Measurements from ENCODE around the gene SPRED2. TPM values are rescaled to one million over a fixed set of nuclear protein-coding genes. Genes with fewer than 3 reads are reported as not detected.
A peak's percentile ranks its signal among the peaks of the same experiment; 100 is the strongest.

Gene SPRED2
- total and polyA plus RNA-seq, 12 donors: 10.2 to 20.7 (median 17.0) TPM

DNA sequence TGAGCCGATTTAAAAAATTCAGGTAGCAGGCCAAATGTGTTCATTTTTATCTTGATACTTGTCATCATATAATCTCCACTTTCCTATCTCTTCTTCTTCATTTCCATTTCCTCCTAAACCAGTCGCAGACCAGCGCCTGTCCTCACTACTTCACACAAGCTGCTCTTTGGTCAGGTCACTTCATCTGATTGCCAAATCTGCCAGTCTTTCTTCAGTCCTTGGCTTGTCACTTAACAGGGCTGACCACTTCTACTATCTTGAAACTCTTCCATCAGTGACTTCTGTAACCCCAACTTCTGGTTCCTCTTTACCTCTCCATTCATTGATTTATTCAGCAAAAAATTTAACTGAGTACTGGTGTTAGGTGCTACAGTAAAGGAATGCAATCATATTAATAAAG is 18.0 kb upstream of the SPRED2 start:
- peaks cover 0 to 7% (median 0%) of the 10 kb centered on the region in 11 donors for H3K9me3 ChIP-seq
- no peak overlapping the region for H3K4me3 ChIP-seq
- TF ChIP-seq, protein P1, sequence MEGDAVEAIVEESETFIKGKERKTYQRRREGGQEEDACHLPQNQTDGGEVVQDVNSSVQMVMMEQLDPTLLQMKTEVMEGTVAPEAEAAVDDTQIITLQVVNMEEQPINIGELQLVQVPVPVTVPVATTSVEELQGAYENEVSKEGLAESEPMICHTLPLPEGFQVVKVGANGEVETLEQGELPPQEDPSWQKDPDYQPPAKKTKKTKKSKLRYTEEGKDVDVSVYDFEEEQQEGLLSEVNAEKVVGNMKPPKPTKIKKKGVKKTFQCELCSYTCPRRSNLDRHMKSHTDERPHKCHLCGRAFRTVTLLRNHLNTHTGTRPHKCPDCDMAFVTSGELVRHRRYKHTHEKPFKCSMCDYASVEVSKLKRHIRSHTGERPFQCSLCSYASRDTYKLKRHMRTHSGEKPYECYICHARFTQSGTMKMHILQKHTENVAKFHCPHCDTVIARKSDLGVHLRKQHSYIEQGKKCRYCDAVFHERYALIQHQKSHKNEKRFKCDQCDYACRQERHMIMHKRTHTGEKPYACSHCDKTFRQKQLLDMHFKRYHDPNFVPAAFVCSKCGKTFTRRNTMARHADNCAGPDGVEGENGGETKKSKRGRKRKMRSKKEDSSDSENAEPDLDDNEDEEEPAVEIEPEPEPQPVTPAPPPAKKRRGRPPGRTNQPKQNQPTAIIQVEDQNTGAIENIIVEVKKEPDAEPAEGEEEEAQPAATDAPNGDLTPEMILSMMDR (IDR thresholded peaks at IDR 0.05): no peak
- intact Hi-C loops (cut with DNase I): no loop called here
- no peaks in the 10 kb centered on the region for H3K36me3 ChIP-seq
- 63 to 64% methylated on average over 3 of the region's 3 CpGs for WGBS, 2 donors
- H3K27ac ChIP-seq: no peak overlapping the region
- ATAC-seq (no peak), DNase-seq (no peak)
- no peaks in the 10 kb centered on the region for H3K27me3 ChIP-seq
- peaks cover 0 to 4% (median 0%) of the 10 kb centered on the region in 9 donors for H3K4me1 ChIP-seq

DNA sequence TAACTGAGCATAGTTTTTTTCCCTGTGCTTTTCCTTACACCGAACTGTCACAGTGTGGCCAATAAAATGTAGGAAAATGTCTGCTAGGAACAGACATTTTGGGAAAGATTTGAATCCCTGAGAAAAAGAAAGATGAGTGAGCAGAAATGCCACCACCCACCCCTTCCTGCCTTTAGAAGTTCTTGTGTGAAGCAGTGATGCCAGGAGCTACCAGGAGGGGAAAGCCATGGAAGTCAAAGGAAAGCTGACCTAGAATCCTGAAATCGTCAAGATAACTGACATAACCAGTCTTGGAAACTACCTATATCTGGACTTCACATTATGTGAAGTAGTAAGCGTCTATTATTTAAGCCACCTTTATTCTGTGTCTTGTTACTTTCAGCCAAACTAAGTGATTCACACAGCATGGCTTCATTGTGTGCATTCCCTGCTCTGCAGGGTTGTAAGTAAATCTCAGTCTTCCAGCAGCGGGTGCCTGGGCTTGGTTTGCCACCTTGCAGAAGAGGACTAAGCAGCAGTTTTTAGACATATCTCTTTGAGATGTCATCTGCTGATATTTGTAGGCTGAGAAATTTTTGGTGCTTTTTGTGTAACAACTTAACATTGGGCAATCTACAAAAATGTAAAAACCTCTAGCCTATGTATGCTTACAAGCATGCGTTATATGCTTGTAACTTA is 11.2 kb upstream of the SPRED2 start:
- intact Hi-C loops (cut with DNase I): no loop called here
- Histone ChIP-seq H3K27ac (no peak overlapping the region), H3K9me3 (peaks cover 0 to 7% (median 0%) of the 10 kb centered on the region in 11 donors), H3K27me3 (no peaks in the 10 kb centered on the region), H3K4me1 (no peaks in the 10 kb centered on the region), H3K4me3 (no peak overlapping the region), H3K36me3 (no peaks in the 10 kb centered on the region)
- no peak for DNase-seq
- 94 to 96% methylated on average over 5 of the region's 5 CpGs for WGBS, 2 donors
- TF ChIP-seq, protein P1 (IDR thresholded peaks at IDR 0.05): no peak
- no peak for ATAC-seq

DNA sequence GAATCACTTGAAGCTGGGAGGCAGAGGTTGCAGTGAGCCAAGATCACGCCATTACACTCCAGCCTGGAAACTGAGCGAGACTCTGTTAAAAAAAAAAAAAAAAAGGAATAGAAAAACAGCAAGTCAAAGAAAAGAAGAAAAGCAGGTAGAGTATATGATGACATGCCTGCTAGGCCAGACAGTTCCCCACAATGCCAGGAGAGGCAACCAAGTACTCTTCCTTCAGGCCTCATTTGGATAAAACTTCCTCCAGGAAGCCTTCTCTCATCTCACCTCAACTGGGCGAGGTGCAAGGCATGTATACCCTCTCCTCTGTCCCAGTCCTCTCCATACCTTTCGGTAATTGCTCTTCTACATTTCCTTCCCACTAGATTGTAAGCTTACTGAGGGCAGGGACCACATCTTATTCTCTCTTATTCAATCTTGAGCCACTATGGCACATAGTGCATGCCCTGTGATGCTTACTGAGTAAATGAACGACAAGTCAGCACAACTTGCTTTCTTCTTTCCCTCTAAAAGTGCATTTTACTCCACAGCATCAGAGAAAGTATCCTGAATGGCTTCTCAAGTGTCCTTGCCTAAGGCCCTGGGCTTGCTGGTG is 10.1 kb upstream of the SPRED2 start:
- WGBS, 2 donors: 95 to 98% methylated on average over 5 of the region's 5 CpGs
- ATAC-seq: no peak
- H3K36me3 ChIP-seq: no peaks in the 10 kb centered on the region
- TF ChIP-seq, protein P1 (IDR thresholded peaks at IDR 0.05): no peak
- DNase-seq: no peak
- no peak overlapping the region for H3K27ac ChIP-seq
- no peaks in the 10 kb centered on the region for H3K27me3 ChIP-seq
- no peak overlapping the region for H3K4me3 ChIP-seq
- peaks cover 0 to 3% (median 1%) of the 10 kb centered on the region in 9 donors for H3K4me1 ChIP-seq
- H3K9me3 ChIP-seq: no peaks in the 10 kb centered on the region
- intact Hi-C loops (cut with DNase I): no loop called here

DNA sequence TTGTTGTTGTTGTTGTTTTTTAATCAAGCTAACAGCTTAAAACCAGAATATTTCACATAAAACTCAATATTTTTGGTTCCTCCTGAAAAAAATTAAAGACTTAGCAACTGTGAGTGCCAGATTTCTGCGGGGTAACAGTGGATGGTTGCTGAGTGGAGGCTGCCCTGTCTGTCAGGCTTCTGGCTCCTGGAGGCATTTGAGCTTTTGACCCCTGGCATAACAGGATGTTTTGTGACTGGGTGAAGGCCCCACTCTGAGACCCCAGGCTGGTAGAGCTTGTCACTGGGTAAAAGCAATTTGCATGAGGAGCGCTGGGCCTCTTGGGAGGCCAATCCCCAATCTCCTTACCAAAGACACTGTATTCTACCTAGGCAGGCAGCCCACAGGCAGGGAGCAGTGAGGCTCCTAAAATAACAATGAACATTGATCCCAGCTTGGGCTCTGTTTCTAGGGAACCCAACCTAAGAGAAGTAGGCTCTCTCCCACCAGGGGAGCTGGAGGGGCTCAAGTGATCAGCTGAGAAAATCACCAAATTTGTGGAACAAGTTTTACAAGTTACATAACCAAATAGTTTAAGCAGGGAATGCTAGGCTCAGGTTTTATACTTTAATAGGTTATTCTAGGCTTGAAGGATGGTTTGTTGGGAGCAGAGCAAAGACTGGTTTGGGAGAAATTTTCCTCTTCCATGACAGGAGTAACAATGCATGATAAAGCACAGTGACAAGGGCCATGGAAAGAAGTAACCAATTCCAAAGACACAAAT is 5.9 kb upstream of the SPRED2 start:
- Histone ChIP-seq H3K9me3 (no peaks in the 10 kb centered on the region), H3K36me3 (no peaks in the 10 kb centered on the region), H3K4me3 (no peak overlapping the region), H3K27ac (peak overlapping the region in 3 of 10 donors; percentile 94 to 98 (median 95)), H3K27me3 (no peaks in the 10 kb centered on the region), H3K4me1 (peaks cover 0 to 27% (median 19%) of the 10 kb centered on the region in 9 donors)
- ATAC-seq (no peak), DNase-seq (no peak)
- WGBS, 2 donors: 98% methylated on average over 2 of the region's 2 CpGs
- TF ChIP-seq, protein P1 (IDR thresholded peaks at IDR 0.05): no peak
- intact Hi-C loops (cut with DNase I): loop anchor here (5.0 to 10.0 kb wide), 10 partner anchors 39 to 174 kb away; no protein-coding TSS in a partner anchor
